Amniotic stem cell (primary cell): Measurements from ENCODE around the gene RMND5B.
"Not testable (repeated sequence)": the region's sequence is repeated elsewhere in the genome, so short reads cannot be mapped to it uniquely, and the experiment has no call there.

Experiments
- DNase-seq: peaks from one replicate; lab custom pipeline; 2025; lab: John Stamatoyannopoulos, UW

RMND5B gene, protein sequence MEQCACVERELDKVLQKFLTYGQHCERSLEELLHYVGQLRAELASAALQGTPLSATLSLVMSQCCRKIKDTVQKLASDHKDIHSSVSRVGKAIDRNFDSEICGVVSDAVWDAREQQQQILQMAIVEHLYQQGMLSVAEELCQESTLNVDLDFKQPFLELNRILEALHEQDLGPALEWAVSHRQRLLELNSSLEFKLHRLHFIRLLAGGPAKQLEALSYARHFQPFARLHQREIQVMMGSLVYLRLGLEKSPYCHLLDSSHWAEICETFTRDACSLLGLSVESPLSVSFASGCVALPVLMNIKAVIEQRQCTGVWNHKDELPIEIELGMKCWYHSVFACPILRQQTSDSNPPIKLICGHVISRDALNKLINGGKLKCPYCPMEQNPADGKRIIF

DNA sequence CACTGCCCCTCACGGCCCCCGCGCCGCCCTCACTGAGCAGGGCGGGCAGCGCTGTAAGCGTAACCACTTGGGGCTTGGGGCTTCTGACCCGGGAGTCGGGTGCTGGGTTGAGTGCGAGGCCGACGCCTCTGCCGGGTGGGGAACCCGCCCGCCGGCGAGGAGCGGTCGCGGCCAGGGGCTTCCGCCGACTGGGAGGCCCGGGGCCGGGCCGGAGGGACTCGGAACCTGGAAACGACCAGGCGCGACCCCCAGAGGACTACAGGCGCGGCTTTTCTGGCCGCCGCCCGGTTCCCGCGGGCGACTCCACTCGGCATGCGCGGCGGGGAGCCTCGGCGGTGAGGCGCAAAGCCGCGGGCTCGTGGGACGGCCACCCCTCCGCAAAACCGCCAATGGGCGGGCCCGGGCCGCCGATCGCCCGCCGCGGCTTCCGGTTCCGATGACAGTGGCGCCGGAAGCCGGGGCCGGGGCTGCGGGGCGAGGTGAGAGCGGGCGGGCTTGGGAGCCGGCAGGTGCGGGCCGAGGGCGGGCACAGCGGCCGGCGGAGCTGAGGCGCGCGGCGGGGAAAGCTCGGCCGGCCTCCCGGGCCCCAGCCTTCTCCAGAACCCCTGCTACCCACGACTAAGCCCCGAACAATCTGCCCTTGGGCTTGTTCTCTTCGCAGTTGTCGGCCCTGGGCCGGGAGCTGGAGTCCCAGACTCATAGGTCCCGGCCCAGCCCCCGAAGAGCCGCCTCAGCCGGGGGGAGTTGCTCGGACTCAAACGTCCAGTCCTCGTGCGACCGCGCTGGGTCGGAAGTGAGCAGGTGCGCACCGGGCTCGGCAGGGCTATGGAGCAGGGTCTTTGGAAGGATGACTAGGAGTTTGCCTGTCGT, at the start of gene RMND5B:
TSS of gene RMND5B (plus strand) at position 439 of the 870 bp plus-strand sequence. CDS start 7,106 bp downstream, outside the sequence.
- DNase-seq = peak; percentile 49

DNA sequence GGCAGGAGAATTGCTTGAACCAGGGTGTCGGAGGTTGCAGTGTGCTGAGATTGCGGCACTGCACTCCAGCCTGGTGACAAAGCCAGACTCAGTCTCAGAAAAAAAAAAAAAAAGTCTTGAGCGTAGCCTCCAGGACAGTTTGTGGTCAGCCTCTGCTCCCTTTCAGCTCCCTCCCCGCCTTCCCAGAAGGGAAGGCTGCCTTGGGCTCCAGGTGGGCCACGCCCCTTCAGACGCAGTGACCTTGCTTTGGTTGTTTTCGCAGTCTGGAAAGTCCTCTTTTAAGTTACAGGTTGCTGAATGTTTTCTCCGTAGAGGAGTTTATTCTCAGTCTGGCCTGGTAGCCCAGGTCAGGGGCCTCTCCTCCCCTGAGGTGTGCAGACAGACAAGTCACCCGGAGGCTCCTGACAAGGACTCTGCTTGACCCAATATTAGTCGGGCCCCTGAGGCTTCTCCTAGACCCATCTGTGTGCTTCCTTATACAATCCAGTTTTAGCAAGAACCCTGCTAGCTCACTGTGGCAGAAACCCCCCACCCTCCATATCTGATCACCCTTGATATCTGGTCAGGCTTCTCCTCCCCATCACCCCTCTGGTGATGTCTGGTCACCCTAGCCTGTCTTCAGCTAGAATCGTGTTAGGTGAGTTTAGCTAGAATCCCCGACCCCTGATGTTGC, 49.1 kb upstream of the RMND5B start:
- DNase-seq = no peak

DNA sequence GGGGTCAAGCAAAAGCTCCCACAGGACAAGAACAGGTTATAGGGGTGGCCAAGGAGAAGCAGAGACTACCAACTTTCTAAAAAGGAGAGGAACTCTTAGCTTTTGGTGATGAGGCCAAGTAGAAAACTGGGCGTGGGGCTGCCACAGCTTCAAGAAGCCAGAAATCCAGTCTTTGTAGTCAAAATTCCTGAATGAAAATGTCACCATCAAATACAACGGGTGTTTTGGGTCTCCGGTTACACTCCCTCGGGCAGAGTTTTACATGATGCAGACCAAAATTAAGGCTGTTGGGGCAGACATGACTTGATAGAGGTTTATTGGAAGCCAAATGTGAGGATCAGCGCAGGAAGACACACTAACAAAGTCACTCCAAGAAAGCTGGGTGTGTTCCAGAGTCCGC, 46.9 kb upstream of the RMND5B start:
- no peak for DNase-seq

DNA sequence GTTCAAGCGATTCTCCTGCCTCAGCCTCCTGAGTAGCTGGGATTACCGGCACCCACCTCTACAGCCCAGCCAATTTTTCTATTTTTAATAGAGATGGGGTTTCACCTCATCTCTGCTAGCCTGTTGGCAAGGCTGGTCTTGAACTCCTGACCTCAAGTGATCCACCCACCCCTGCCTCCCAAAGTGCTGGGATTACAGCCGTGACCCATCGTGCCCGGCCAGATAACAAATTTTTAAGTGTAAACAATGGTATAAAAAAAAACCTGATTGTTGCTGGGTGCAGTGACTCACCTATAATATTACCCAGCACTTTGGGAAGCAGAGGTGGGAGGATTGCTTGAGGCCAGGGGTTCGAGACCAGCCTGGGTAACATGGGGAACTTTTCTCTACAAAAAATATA, 45.5 kb upstream of the RMND5B start:
- no peak for DNase-seq

DNA sequence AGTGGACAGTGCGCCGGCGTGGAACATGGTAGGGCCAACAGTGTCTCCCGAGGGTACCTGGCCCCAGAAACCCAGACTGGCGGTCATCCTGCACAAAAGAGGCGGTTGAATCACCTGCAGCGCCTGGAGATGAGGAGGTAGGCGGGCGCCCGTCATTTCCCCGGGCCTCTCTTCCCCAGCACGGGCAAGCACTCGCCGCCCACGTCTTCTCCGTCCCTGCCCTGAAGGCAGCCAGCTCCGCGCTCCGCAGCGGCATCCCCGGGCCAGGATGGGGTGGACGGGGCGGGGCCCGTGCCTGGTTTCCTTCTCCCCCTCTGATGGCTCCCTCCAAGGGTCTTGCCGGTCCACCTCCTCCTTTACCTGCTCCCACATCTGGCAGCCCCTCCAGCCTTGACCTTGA, 44.5 kb upstream of the RMND5B start:
- no peak for DNase-seq

DNA sequence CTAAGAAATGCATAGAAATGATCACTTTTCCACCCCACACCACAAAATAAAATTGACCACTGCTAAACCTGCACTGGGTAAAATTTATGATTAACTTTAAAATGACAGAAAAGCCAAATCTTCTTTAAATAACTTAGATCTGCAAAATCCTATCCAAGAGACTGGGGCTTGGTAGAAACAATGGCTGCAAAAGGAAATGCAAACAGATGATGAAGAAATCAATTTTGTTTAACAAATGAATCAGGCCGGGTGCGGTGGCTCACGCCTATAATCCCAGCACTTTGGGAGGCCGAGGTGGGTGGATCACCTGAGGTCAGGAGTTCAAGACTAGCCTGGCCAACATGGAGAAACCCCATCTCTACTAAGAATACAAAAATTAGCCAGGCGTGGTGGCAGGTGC, 43.6 kb upstream of the RMND5B start:
- DNase-seq = not testable (repeated sequence)

DNA sequence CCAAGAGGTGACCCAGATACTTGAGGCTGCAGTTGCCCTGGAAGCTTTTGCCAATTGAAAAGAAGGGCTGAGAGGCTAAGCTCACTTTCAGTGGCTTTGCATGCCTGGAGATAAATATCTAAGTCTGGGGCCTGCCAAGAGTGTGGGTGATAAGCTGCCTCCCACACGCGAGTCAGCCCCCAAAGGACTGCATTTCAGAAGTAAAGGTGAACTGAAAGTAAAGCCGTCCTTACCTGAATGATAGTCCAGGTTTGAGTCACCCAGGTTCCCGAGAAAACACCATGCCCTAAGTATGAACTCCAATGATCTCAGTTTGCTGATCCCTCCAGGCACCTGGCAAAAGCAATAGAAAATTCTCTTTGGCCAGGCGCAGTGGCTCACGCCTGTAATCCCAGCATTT, 40.0 kb upstream of the RMND5B start:
- DNase-seq = no peak

DNA sequence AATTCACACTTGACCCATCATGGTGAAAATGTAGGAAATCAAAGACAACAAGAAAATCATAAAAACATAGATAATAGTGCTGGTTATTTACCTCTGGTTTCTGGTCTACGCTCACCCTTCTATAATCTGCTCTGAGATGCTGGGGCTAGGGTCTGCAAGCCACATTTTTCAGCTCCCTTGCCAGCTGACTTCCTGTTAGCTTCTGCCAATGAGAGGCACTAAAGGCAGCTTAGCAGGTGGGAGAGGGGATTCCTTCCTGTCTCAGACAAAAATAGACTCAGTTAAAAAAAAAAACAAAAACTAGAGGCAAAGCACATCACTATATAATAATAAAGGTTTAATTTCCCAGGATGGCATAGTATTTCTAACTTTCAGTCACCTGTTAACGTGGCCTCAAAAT, 37.7 kb upstream of the RMND5B start:
- DNase-seq = no peak

DNA sequence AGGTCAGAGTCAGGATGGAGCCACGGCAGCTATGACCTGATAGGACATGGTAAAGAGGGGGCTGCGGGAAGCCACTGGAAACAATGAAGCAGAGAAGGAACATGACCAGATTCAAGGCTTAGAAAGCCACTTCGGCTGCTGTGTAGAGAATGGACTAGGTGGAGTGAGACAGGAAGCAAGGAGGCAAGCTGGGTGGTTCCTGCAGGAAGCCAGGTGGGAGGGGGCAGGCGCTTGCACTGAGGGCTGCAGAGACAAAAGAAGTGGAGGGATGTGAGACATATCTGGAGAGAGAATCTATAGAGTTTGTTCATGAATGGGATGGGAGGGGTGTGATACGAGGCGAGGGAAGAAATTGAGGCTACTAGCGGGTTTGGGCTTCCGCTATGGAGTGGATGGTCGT, 36.5 kb upstream of the RMND5B start:
- no peak for DNase-seq

DNA sequence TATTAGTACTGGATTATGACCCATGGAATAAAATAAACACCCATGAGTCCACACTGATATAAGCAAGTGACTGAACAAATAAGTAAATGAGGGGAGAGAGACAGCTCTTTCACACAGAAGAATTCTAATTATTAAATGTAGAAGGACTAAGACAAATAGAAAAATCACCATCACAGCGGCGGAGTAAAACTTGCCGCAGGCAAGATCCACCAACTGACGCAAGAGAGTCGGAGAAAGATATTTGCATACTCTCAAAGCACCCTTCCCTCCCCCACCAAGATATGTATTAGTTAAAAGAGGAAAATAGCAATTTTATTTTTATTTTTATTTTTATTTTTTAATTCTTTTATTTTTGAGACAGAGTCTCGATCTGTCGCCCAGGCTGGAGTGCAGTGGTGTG, 32.1 kb upstream of the RMND5B start:
- no peak for DNase-seq

DNA sequence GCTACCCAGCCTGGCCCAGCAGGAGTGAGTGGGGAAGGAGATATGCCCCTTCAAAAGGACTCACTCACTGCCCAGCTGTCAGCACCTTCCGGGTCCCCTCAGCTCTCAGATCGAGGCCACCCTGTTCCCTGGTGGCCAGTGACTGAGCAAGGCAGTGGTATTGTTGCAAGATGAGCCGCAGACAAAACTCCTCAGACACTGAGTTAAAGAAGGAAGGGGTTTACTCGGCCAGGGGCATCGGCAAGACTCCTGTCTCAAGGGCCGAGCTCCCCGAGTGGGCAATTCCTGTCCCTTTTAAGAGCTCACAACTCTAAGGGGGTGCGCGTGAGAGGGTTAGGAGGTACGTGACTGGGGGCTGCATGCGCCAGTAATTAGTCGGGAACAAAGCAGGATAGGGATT, 27.2 kb upstream of the RMND5B start:
- no peak for DNase-seq

DNA sequence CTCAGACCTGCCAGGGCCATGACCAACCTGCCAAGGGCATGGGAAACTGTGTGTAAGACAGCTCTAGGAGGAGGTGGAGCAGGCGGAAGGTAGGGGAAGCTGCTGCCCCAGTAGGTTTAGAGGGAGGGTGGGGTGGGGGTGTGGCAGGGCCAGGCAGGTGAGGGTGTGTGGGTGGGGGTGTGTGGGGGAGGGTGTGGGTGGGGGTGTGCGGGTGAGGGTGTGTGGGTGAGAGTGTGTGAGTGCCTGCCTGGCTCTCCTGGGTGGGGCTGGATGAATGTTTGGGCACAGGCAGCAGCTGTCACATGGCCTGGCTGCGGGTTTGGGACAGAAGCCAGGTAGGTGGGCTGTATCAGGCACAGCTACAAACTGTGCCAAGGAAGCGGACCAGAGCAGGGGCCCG, 26.3 kb upstream of the RMND5B start:
- DNase-seq = no peak

DNA sequence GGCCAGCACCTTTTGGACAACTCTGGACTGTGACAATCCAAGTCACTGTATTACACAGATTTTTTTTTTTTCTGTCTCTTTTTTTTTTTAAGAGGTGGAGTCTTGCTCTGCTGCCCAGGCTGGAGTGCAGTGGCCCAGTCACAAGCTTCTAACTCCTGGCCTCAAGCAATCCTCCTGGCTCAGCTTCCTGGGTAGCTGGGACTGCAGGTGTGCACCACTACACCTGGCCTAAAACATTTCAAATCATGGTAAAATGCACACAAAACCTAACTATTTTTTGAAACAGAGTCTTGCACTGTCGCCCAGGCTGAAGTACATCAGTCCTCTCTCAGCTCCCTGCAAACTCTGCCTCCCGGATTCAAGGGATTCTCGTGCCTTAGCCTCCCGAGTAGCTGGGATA, 24.7 kb upstream of the RMND5B start:
- DNase-seq = no peak

DNA sequence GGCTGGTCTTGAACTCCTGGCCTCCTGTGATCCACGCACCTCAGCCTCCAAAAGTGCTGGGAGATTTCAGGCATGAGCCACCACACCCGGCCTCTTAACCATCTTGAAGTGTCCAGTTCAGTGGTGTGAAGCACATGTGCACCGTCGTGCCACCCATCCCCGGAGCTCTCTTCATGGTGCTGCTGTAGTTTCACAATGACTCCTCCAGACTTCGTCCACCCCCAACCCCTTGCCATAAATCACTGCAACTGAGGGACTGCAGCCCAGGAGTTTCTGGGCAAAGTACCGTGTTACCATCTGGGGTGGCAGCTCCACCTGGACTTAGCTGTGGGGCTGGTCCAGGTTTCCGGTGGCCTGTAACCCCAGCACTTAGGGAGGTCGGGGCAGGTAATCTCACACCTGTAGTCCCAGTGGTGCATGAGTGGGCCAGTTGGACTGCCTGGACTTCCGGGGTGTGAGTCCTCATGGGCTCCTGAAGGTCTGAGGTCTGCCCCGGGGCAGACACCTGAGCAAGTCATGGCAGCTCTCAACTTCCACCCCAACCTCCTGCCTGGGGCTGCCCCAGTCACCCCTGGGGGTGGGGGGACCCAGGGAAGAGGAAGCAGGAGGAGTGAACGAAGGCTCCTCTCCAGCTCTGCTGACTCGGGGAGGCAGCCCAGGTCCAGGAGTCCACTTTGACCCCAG, 24.1 kb upstream of the RMND5B start:
- DNase-seq = no peak

DNA sequence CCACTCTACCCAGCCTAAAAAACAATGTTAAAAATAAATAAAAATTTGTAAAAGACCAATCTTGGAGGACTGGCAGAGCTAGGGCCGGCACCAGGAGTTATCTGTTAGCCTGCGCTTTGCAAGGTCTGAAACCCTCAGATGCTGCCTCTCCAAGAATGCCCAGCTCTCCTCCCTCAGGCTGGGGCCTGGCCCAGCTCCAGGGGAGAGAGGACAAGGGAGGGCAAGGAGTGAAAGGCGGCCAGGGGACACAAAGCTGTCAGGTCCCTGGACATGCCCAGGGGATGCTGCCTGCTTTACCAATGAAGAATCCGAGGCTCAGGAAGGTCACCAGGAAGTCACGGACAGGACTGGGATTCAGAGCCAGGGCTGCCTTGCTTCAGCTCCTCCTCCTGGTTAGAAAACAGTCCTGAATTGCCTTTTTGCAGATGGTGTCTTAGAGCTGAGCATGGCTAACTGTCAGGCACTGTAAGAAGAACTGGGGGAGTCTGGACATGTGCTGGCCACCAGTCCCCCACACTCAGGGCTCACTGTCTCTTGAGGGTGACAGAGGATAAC, 23.0 kb upstream of the RMND5B start:
- no peak for DNase-seq

DNA sequence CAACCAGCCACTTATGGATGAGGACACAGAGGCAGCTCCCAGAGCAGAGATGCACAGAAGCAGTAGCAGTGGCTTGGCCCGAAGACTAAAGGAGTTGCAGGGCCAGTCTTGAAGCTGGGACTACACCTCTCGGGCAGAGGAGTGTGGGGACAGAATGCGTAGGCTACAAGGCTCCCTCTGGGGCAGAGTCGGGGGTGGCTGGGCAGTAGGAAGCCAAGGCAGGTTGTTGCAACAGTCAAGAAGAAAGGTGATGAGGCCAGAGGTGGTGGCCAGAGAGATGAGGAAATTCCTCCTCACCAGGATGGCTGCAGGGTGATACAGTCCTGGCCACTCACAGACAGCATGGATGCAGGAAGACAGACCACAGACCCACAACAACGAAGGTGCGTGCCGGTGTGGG, 22.4 kb upstream of the RMND5B start:
- no peak for DNase-seq

DNA sequence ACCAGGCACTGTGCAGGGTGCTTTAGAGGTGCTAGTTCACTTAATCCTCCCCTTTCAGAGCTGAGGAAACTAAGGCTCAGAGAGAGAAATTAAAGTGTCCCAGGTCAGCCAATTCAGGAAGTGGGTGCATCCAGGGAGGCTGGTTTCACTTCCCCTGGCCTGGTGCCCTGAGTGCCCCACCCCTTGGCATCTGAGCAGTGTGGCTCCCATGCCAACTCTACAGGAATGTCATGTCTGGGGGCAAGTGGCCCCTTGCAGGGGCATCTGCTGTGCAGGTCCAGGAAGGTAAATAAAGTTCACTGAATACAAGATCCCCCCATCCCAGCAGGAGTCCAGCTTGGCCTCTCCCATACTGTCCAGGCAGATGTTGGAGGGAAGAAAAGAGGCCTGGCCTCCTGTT, 21.8 kb upstream of the RMND5B start:
- DNase-seq = no peak

DNA sequence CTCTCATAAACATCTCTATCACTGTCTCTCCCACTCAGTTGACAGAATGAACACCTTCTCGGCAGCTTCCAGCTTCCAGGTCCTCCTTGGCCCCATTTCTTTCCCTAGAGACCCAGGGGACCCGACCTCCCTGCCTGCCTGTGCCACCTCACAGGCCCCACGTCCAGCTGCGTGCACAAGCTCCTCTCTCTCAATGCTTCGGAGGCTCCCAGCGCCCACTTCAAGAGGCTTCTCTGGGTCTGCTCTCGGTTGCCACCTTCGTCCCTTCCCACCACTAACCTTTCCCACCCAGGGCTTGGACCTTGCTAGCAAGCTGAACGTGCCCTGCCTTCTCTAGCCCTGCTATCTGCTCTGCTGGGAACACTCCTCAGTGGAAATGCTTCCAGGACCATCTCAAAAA, 20.3 kb upstream of the RMND5B start:
- DNase-seq = no peak

DNA sequence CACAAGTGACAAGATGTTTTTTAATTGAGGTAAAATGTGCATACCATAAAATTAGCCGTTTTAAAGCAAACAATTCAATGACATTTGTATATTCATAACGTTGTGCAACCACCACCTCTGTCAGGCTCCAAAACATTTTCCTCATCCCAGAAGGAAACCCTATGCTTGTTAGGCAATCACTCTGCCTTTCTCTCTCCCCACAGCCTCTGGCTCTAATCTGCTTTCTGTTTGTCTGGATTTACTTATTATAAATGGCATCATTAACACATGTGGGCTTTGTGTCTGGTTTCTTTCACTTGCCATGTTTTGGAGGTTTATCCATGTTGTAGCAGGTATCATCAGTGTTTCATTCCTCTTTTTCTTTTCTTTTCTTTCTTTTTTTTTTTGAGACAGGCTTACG, 18.9 kb upstream of the RMND5B start:
- DNase-seq = no peak

DNA sequence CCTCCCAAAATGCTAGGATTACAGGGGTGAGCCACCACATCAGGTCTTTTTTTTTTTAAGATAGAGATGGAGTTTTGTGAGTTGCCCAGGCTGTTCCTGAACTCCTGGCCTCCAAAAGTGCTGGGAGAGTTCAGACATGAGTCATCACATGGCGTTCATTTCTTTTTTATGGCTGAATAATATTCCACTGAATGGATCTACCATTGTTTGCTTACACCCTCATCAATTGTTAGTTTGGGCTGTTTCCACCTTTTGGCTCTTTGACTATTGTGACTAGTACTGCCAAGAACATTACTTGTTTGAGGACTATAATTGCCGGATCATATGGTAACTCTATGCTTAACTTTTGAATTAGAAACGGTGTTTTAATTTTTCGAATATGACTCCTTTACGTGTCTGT, 18.3 kb upstream of the RMND5B start:
- no peak for DNase-seq

DNA sequence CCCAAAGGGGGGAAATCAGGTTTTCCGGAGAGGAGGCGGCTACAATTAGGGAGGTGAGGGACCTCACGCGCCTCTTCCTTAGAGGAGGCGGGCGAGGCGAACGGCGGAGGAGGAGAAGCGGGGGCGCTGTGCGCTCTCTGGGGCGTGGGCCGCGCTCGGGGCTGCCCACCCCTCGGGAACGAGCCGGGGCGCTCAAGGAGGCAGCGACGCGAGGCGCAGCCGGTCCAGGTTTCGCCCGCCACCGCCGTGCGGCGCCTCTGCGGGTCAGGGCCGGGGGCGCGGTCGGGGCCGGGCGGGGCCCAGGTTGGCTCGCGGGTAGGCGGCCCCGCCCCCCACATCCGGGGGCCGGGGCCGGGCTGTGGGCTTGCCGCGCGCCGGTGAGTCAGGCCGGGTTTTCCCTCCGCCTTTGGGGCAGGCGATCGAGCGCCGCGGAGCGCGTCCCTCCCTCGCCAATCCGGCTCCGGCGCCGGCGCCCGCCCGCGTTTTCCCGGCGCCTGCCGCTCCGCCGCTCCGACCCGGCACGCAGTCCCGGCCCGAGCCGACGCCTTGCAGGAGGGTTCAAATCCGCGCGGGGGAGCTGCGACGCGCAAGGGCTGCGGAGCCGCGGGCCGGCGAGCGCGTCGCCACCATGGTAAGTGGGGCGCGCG, 17.6 kb upstream of the RMND5B start, which contains the start of gene N4BP3:
TSS of gene N4BP3 (plus strand) at position 392 of the 647 bp plus-strand sequence. CDS start 6,052 bp downstream, outside the sequence.
- DNase-seq = no peak
